ENCODE data around the gene ROS1. TPM values are rescaled to one million over a fixed set of nuclear protein-coding genes. Genes with fewer than 3 reads are reported as not detected.

The ROS1 gene
- total and polyA plus RNA-seq, 4 donors, result under 0.01 TPM; not detected in 3

GRCh38 chr6:117288083-117288715 is 137.5 kb downstream of the ROS1 start:
- TF ChIP-seq FOXA2 (IDR thresholded peaks at IDR 0.05) (no peak), GABPA (IDR thresholded peaks at IDR 0.05 in 1 of 2, conservative IDR thresholded peaks at IDR 0.05 in 1 of 2) (no peak), TAF1 (conservative IDR thresholded peaks at IDR 0.05) (no peak), REST (IDR thresholded peaks at IDR 0.05) (no peak), NR2F2 (IDR thresholded peaks at IDR 0.05) (no peak), FOXA1 (IDR thresholded peaks at IDR 0.05) (no peak), RAD21 (IDR thresholded peaks at IDR 0.05) (no peak), SP1 (IDR thresholded peaks at IDR 0.05) (no peak), RXRA (IDR thresholded peaks at IDR 0.05) (no peak), ZBTB33 (IDR thresholded peaks at IDR 0.05) (no peak)
- TF ChIP-seq, protein P1, sequence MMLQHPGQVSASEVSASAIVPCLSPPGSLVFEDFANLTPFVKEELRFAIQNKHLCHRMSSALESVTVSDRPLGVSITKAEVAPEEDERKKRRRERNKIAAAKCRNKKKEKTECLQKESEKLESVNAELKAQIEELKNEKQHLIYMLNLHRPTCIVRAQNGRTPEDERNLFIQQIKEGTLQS (IDR thresholded peaks at IDR 0.05), result no peak
- TF ChIP-seq, protein P2, sequence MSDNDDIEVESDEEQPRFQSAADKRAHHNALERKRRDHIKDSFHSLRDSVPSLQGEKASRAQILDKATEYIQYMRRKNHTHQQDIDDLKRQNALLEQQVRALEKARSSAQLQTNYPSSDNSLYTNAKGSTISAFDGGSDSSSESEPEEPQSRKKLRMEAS (IDR thresholded peaks at IDR 0.05), result no peak
- TF ChIP-seq, protein P3, sequence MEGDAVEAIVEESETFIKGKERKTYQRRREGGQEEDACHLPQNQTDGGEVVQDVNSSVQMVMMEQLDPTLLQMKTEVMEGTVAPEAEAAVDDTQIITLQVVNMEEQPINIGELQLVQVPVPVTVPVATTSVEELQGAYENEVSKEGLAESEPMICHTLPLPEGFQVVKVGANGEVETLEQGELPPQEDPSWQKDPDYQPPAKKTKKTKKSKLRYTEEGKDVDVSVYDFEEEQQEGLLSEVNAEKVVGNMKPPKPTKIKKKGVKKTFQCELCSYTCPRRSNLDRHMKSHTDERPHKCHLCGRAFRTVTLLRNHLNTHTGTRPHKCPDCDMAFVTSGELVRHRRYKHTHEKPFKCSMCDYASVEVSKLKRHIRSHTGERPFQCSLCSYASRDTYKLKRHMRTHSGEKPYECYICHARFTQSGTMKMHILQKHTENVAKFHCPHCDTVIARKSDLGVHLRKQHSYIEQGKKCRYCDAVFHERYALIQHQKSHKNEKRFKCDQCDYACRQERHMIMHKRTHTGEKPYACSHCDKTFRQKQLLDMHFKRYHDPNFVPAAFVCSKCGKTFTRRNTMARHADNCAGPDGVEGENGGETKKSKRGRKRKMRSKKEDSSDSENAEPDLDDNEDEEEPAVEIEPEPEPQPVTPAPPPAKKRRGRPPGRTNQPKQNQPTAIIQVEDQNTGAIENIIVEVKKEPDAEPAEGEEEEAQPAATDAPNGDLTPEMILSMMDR (IDR thresholded peaks at IDR 0.05; ENCODE audit: low read depth, low read length, missing input control), result no peak
- H3K4me1 ChIP-seq (ENCODE audit: control insufficient read depth in 4 of 4, insufficient read depth in 4 of 4, low read length in 3 of 4), result no peaks in the 10 kb centered on the region
- DNase-seq (ENCODE audit: low spot score), result no peak
- H3K4me3 ChIP-seq (ENCODE audit: low read depth in 1 of 3, low read length in 3 of 3), result no peak overlapping the region
- peaks cover 0 to 10% (median 0%) of the 10 kb centered on the region in 4 donors for H3K27me3 ChIP-seq (ENCODE audit: control insufficient read depth in 4 of 4, insufficient read depth in 4 of 4, low read length in 3 of 4)
- H3K9ac ChIP-seq (ENCODE audit: low read depth in 1 of 2, low read length in 2 of 2), result no peak overlapping the region
- H3K36me3 ChIP-seq (ENCODE audit: control insufficient read depth in 4 of 4, insufficient read depth in 3 of 4, low read depth in 1 of 4, low read length in 3 of 4), result no peaks in the 10 kb centered on the region
- H3K9me3 ChIP-seq (ENCODE audit: control insufficient read depth in 4 of 4, low read length in 3 of 4), result no peaks in the 10 kb centered on the region
- no peak overlapping the region for H3K27ac ChIP-seq (ENCODE audit: low read depth in 1 of 2, low read length in 2 of 2)
- WGBS, result 77% methylated on average over 3 of the region's 3 CpGs

- DNase-seq (ENCODE audit: low spot score), result no peak
- WGBS, result 68% methylated on average over 3 of the region's 3 CpGs
- no peaks in the 10 kb centered on the region for H3K4me1 ChIP-seq (ENCODE audit: control insufficient read depth in 4 of 4, insufficient read depth in 4 of 4, low read length in 3 of 4)
Measured at GRCh38 chr6:117280922-117281321, 144.8 kb downstream of the ROS1 start.

More at GRCh38 chr6:117280922-117281321, 144.8 kb downstream of the ROS1 start:
- Histone ChIP-seq H3K9me3 (ENCODE audit: control insufficient read depth in 4 of 4, low read length in 3 of 4) (no peaks in the 10 kb centered on the region), H3K27ac (ENCODE audit: low read depth in 1 of 2, low read length in 2 of 2) (no peak overlapping the region), H3K27me3 (ENCODE audit: control insufficient read depth in 4 of 4, insufficient read depth in 4 of 4, low read length in 3 of 4) (peaks cover 1 to 17% (median 3%) of the 10 kb centered on the region in 4 donors), H3K4me3 (ENCODE audit: low read depth in 1 of 3, low read length in 3 of 3) (no peak overlapping the region), H3K36me3 (ENCODE audit: control insufficient read depth in 4 of 4, insufficient read depth in 3 of 4, low read depth in 1 of 4, low read length in 3 of 4) (no peaks in the 10 kb centered on the region), H3K9ac (ENCODE audit: low read depth in 1 of 2, low read length in 2 of 2) (no peak overlapping the region)
- no peak for TF ChIP-seq JUND (IDR thresholded peaks at IDR 0.05)
- TF ChIP-seq GABPA (IDR thresholded peaks at IDR 0.05 in 1 of 2, conservative IDR thresholded peaks at IDR 0.05 in 1 of 2), result no peak
- no peak for TF ChIP-seq ZBTB33 (IDR thresholded peaks at IDR 0.05)
- TF ChIP-seq, protein P1 (IDR thresholded peaks at IDR 0.05), result no peak
- TF ChIP-seq FOXA2 (IDR thresholded peaks at IDR 0.05), result no peak
- peak in 1 of 2 donors; percentile 12 for TF ChIP-seq RAD21 (IDR thresholded peaks at IDR 0.05)
- no peak for TF ChIP-seq YY1 (IDR thresholded peaks at IDR 0.05)
